Epithelial cell of esophagus (primary cell): Measurements from ENCODE around the gene PRPF38B.
A peak's percentile ranks its signal among the peaks of the same experiment; 100 is the strongest.

ENCODE experiments used
- DNase-seq: peaks from one replicate; pipeline ENCODE4 v3.0.0; 2010; ENCODE audit warnings: low read depth
- H3K4me3 ChIP-seq: 2 replicates; pipeline ENCODE4 v1.5.1; 2011; ENCODE audit warnings: mild to moderate bottlenecking, low read length, control low read depth
- CTCF ChIP-seq: IDR thresholded peaks from 2 replicates; pipeline ENCODE4 v1.5.1; 2011; ENCODE audit warnings: low read depth, mild to moderate bottlenecking, low read length, control low read depth, inconsistent platforms; ENCODE audit not compliant: insufficient read depth; ENCODE audit errors: missing control alignments

The PRPF38B gene

GRCh38 chr1:108749081-108749480 is 57.0 kb downstream of the PRPF38B start:
- TF ChIP-seq CTCF = no peak
- DNase-seq = peak; percentile 74

GRCh38 chr1:108750476-108751181 is 58.5 kb downstream of the PRPF38B start:
- no peak for TF ChIP-seq CTCF
- no peak overlapping the region for H3K4me3 ChIP-seq
- DNase-seq = no peak

More at GRCh38 chr1:108749081-108749480, 57.0 kb downstream of the PRPF38B start:
- no peak overlapping the region for H3K4me3 ChIP-seq
